Keratinocyte (primary cell): ENCODE data around the gene IFT81.

Experiments
- EZH2 ChIP-seq: IDR thresholded peaks from one replicate; pipeline ENCODE4 v1.6.1; 2012; ENCODE audit warnings: inconsistent platforms, mild to moderate bottlenecking, low read length, moderate library complexity
- TF ChIP-seq, protein P1 (sequence below), 3 experiments: IDR thresholded peaks in 1 of 3; conservative IDR thresholded peaks in 1 of 3; optimal IDR thresholded peaks in 1 of 3; 2 replicates in 2 of 3; 3 replicates in 1 of 3; pipeline versions ENCODE3 to v1.5.1; 2011; ENCODE audit warnings: low read length in 3 of 3, mild to moderate bottlenecking in 3 of 3, moderate library complexity in 2 of 3, control low read depth in 1 of 3, inconsistent platforms in 1 of 3; ENCODE audit not compliant: insufficient read depth in 2 of 3; ENCODE audit errors: extremely low read depth in 1 of 3

DNA sequence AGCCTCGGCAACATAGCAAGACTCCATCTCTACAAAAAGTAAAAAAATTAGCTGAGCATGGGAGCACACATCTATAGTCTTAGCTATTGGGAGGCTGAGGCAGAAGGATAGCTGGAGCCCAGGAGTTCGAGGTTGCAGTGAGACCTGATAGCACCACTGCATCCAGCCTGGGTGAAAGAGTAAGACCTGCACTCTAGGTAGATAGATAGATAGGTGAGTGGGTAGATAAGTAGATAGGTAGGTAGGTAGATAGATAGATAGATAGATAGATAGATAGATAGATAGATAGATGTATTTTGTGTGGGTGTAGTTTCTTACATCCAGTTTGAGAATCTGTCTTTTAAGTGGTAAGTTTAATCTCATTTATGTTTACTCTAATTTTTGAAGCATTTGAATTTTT, 72.8 kb downstream of the IFT81 start:
- TF ChIP-seq, protein P1, sequence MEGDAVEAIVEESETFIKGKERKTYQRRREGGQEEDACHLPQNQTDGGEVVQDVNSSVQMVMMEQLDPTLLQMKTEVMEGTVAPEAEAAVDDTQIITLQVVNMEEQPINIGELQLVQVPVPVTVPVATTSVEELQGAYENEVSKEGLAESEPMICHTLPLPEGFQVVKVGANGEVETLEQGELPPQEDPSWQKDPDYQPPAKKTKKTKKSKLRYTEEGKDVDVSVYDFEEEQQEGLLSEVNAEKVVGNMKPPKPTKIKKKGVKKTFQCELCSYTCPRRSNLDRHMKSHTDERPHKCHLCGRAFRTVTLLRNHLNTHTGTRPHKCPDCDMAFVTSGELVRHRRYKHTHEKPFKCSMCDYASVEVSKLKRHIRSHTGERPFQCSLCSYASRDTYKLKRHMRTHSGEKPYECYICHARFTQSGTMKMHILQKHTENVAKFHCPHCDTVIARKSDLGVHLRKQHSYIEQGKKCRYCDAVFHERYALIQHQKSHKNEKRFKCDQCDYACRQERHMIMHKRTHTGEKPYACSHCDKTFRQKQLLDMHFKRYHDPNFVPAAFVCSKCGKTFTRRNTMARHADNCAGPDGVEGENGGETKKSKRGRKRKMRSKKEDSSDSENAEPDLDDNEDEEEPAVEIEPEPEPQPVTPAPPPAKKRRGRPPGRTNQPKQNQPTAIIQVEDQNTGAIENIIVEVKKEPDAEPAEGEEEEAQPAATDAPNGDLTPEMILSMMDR (optimal IDR thresholded peaks at IDR 0.05 in 1 of 3, IDR thresholded peaks at IDR 0.05 in 1 of 3, conservative IDR thresholded peaks at IDR 0.05 in 1 of 3; ENCODE audit: extremely low read depth in 1 of 3, insufficient read depth in 2 of 3, low read length in 3 of 3): no peak
- TF ChIP-seq EZH2: no peak
